Stimulated activated CD8-positive, alpha-beta memory T cell treated with anti-CD3 and anti-CD28 coated beads, Interleukin-4, amount 100 ng/mL, for 4 hours (primary cell): ENCODE measurements around the gene CADM1.

Source experiments
- DNase-seq, 2 donors: peaks; one replicate each; pipeline ENCODE4 v3.0.0-alpha.2; 2020; ENCODE audit warnings: low read depth in 2 of 2, low spot score in 1 of 2

The CADM1 gene

DNA sequence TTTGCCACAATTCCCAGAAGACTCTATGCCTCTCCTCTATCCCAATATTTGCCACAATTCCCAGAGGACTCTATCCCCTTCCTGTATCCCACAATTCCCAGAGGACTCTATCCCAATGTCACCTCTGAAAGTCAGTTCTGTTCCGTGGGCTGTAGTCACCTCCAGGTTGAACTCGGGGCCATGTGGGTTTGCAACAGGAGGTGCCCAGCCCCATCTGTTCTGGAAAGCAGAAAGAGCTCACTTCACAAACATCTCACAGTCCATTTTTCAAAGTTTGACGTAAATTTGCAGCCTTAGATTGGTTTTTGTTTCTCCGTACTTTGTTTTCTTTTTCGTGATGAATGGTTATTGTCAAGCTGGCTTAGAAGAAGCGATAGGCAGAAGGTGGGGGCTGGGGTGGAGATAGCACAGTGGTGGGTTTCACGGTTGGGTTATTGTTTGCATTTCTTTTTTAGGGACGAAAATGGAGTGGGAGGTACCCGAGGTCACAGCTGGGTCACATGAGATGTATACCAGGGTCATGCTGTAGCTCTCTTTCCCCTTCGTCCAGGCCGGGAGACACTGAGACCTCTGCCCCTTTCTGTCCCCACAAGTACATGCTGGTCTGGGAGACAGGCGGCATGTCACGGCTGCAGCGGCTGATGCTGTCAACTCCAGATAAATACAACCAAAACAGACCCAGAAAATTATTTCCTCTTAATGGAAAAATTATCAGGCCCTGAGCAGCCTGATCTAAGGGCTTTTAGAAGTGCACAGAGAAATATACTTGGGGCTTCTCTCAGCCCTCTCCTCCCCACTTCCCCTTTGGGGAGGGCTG, 374.5 kb downstream of the CADM1 start:
- DNase-seq = no peak

DNA sequence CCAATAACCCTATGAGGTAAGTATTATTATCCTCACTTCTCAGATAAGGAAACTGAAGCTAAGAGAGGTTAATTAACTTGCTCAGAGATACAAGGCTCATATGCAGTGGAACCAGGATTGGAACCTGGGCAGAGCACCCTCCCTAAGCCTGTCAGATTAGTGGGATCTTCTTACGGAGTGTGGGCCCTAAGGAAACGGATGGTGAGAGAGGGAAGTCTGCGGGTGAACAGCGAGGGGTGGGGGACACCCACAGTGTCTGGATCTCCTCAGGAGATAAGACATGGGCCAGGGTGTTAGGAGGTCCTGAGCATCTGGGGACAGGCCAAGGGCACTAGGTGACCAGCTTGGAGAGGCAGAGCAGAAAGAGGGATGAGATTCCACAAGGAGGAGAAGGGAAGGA, 376.0 kb downstream of the CADM1 start:
- no peak for DNase-seq

DNA sequence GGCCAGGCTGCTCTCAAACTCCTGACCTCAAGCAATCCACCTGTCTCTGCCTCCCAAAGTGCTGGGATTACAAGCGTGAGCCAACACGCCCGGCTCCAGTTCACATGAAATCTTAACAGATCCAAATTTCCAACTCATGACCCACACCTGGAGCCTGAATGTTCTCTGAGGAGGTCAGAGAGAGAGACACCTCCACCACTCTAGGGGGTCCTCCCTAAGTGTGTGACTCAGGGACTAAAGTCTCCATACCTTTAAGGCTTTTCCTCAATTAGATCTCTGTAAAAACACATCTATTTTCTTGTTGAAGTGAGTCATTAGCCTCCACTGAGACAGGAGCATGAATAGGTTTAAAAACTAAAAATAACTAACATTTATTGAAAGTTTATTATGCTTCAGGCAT, 376.4 kb downstream of the CADM1 start:
- no peak for DNase-seq

DNA sequence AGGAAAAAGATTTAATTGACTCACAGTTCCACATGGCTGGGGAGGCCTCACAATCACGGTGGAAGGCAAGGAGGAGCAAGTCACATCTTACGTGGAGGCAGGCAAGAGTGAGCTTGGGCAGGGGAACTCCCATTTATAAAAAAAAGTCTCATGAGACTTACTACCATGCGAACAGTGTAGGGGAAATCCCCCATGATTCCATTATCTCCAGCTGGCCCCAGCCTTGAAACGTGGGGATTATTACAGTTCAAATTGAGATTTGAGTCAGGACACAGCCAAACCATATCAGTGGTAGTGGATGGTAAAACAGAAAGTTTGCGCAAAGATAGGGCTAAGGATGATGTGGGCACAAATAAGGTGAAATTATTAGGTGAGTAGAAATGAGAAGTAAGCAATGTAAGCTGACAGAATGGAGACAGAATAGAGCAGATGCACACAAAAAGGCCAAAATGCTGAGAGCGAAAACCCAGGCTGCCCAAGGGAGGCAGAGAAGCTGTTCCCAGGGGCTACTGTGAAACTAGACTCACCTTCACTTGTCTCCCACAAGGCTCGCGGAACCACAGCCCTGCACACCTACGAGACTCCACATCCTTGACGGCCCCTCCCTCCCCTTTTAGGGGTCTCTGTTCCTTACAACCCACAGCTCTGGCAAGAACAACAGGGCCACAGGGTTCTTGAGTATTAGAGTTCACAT, 377.6 kb downstream of the CADM1 start:
- no peak for DNase-seq

DNA sequence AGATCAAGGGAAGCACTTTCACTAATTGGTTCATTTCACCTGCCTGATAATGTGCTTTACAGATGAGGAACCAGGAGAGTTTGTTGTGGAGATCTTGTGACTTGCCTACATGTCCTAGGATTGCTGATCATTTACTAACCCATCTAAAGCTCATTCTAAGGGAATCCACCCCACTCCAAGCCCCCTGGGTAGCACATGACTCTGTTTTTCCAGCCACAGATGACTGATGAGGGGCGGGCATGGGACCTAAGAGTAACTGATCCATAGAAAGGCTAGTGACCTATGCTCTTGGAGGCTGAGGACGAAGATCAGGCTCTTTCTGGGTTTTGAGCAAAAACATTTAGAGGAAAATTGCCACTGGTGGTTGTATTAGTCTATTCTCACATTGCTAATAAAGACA, 378.1 kb downstream of the CADM1 start:
- no peak for DNase-seq

DNA sequence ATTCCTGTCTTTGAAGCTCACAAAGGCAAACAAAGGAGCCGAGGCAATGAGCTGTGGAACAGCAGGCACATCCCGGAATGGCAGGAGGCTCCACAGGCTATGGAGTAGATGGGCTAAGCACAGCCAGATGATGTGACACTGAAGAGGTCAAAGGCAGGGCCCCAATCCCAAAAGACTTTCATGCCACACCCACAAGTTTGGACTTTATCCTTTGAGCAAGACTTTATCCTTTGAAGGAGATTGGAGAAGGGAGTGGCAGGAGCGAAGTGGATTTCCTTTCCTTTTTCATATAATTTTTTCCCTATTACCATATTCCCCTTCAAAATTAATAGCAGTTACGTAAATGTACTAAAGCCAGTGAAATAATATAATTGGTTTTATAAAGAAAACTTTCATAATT, 379.4 kb downstream of the CADM1 start:
- no peak for DNase-seq

DNA sequence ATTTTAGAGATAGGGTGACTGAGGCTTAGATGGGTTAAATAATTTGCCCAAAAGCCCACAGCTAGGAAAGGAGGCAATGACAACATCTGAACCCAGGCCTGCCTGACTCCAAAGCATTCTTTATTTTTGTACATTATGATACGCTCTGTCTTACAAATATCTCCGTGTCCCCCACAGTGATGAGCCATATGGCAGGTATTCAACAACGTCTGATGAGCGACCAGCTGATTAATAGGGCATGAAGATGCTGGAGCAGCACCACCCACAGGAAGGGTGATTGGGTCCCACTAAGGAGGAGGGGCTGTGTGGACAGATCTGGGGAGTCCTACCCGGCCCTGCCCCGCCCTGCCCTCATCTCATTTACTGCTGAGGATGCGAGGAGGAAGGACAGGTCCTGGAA, 380.6 kb downstream of the CADM1 start:
- no peak for DNase-seq

DNA sequence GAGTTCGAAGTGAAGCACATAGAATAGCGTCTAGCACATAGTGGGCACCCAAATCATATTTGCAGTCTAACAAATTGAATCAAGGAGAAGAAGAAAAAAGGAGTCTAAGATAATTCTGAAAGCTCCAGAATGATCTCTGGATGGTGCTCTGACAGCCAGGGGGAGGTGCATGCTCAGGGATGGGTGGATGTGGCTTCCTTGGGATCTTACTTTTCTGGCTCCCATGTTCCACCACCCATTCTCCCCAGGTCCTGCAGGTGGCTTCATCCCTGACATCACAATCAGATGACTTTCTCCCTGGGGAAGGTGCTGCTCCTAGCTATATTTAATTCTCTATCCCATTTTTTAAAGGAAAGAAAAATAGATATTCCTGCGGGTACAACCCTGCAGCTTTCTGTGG, 381.9 kb downstream of the CADM1 start:
- no peak for DNase-seq
